Measurements from ENCODE around the gene DNAH8. TPM values are rescaled to one million over a fixed set of nuclear protein-coding genes. Genes with fewer than 3 reads are reported as not detected.

DNAH8 gene
- total RNA-seq, 1 experiment from 2014 or later, result not detected

GRCh38 chr6:38702558-38703397, 12.3 kb upstream of the DNAH8 start, which contains the start of gene GLO1 (continued):
- TF ChIP-seq CEBPB (IDR thresholded peaks at IDR 0.05; ENCODE audit: low read depth), result no peak
- TF ChIP-seq EZH2phosphoT487 (IDR thresholded peaks at IDR 0.05; ENCODE audit: borderline replicate concordance), result no peak
- no peak for TF ChIP-seq SRF (IDR thresholded peaks at IDR 0.05; ENCODE audit: low read depth)
- TF ChIP-seq POLR2AphosphoS5 (IDR thresholded peaks at IDR 0.05; ENCODE audit: low read depth, low read length), result peak; percentile 94

DNA sequence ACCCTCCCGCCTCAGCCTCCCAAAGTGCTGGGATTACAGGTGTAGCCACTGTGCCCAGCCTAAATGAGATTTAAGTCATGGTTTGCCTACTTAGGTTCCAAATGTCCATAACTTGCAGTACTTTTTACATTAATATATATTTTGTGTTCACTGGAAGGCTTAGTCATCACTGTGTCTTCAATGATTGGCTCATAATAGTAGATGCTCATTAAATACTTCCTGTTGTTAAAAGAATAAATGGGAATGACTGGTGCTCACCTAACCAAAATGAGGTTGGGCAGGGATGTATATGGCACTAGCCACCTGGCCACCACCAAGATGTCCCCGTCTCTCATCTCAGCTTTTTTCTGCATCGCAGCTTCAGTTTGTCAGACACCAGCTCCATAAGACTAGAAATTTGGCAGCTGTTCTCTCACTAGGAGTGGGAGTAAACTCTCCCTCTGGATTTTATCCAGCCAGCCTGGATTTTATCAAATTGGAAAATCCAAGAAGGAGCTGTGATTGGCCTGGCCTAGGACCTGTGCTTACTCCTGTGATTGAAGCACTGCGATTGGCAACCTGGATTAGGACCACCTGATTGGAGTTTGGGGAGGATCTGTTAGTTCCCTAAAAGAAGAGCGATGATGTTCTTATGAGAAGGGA, 11.0 kb upstream of the DNAH8 start:
- H3K9ac ChIP-seq (ENCODE audit: low read length), result no peak overlapping the region
- ATAC-seq (no peak), DNase-seq (ENCODE audit: low read depth, low spot score) (no peak)
- CTCF ChIA-PET, result no interaction called here
- BruUV-seq (replicated peaks), result no TSS peak
- H3K4me3 ChIP-seq (replicated peaks in 1 of 2; ENCODE audit: low read depth in 1 of 2, low read length in 2 of 2), result no peak overlapping the region
- no peaks in the 10 kb centered on the region for H3K27me3 ChIP-seq (ENCODE audit: insufficient read depth, low read length)
- no peaks in the 10 kb centered on the region for H4K20me1 ChIP-seq (ENCODE audit: insufficient read depth)
- no peaks in the 10 kb centered on the region for H3K9me3 ChIP-seq (ENCODE audit: control insufficient read depth in 1 of 2, insufficient read depth in 1 of 2, low read depth in 1 of 2, low read length in 2 of 2)
- RAD21 ChIA-PET (ENCODE audit: low non-redundant PET in 1 of 2, low total read pairs in 2 of 2, uncharacterized antibody in 2 of 2, unreplicated experiment in 2 of 2), result no interaction called here
- H3K4me2 ChIP-seq (ENCODE audit: low read length), result no peak overlapping the region
- peaks cover 2 to 15% of the 10 kb centered on the region in 2 experiments; a peak in 2 of 4 replicates for H3K36me3 ChIP-seq (ENCODE audit: control insufficient read depth in 1 of 2, insufficient read depth in 2 of 2, low read length in 2 of 2)
- no peak overlapping the region for H2AFZ ChIP-seq (ENCODE audit: low read depth, low read length, poor library complexity, severe bottlenecking)
- H3K27ac ChIP-seq (ENCODE audit: low read depth, low read length), result no peak overlapping the region
- TF ChIP-seq TCF7L2 (IDR thresholded peaks at IDR 0.05; ENCODE audit: borderline replicate concordance, extremely low read depth, insufficient read depth, insufficient read length) (no peak), ATF3 (IDR thresholded peaks at IDR 0.05) (no peak), EGR1 (IDR thresholded peaks at IDR 0.05; ENCODE audit: low read depth) (no peak), SIN3A (IDR thresholded peaks at IDR 0.05; ENCODE audit: low read depth) (no peak), JUND (IDR thresholded peaks at IDR 0.05) (no peak), CBX3 (IDR thresholded peaks at IDR 0.05; ENCODE audit: low read depth) (no peak), ZBTB33 (IDR thresholded peaks at IDR 0.05; ENCODE audit: extremely low read depth, insufficient replicate concordance, low read length) (no peak)
- TF ChIP-seq, protein P1, sequence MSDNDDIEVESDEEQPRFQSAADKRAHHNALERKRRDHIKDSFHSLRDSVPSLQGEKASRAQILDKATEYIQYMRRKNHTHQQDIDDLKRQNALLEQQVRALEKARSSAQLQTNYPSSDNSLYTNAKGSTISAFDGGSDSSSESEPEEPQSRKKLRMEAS (IDR thresholded peaks at IDR 0.05), result no peak
- peaks cover 37% of the 10 kb centered on the region for H3K79me2 ChIP-seq (ENCODE audit: insufficient read depth, low read length)
- H3K4me1 ChIP-seq (ENCODE audit: control insufficient read depth in 1 of 2, insufficient read depth in 2 of 2, low read length in 2 of 2), result peaks cover 0 to 11% of the 10 kb centered on the region in 2 experiments; a peak in 2 of 4 replicates
- H3K9me2 ChIP-seq (ENCODE audit: insufficient read depth), result no peaks in the 10 kb centered on the region
- POLR2A ChIA-PET, result interaction anchor here (1.5 kb wide), 1 partner anchor 16 kb away, joined by 4 read pairs; no protein-coding TSS in a partner anchor
- intact Hi-C loops (cut with micrococcal nuclease), result no loop called here
